Tibial nerve (tissue), 4 donors: ENCODE results near the gene GLIS2. TPM values are rescaled to one million over a fixed set of nuclear protein-coding genes. Genes with fewer than 3 reads are reported as not detected.

Source experiments
- DNase-seq, 2 donors: peaks; one replicate each; pipeline ENCODE4 v3.0.0-alpha.2; 2019; ENCODE audit warnings: low spot score in 2 of 2
- H3K27ac ChIP-seq, 4 donors: fragments of 200-600 bp; sonication (generic) in 3 of 4; one replicate each; pipeline ENCODE4 v1.5.1; 2017 to 2019; ENCODE audit warnings: mild to moderate bottlenecking in 1 of 4
- H3K27me3 ChIP-seq, 2 donors: fragments of 200-600 bp; sonication (generic) in 1 of 2; one replicate each; pipeline versions ENCODE4 v1.5.1 to v1.6.0; 2017 to 2019
- H3K36me3 ChIP-seq, 3 donors: fragments of 200-600 bp; sonication (generic); one replicate each; pipeline ENCODE4 v1.5.1; 2018 to 2019
- H3K4me1 ChIP-seq, 4 donors: fragments of 200-600 bp; sonication (generic) in 3 of 4; one replicate each; pipeline ENCODE4 v1.5.1; 2017 to 2019
- H3K4me3 ChIP-seq, 4 donors: fragments of 200-600 bp; sonication (generic) in 3 of 4; one replicate each; pipeline ENCODE4 v1.5.1; 2017 to 2019; ENCODE audit warnings: mild to moderate bottlenecking in 1 of 4, moderate library complexity in 1 of 4
- H3K9me3 ChIP-seq, 4 donors: fragments of 200-600 bp; sonication (generic) in 3 of 4; one replicate each; pipeline ENCODE4 v1.5.1; 2017 to 2019
- EP300 ChIP-seq, 2 donors: sonication (generic); formaldehyde crosslinking; IDR thresholded peaks; one replicate each; pipeline ENCODE4 v1.6.1; 2017; ENCODE audit warnings: antibody characterized with exemption in 2 of 2, mild to moderate bottlenecking in 1 of 2
- POLR2A ChIP-seq, 2 donors: fragments of 450-650 bp; IDR thresholded peaks; one replicate each; pipeline ENCODE4 v1.6.1; 2017; ENCODE audit warnings: antibody characterized with exemption in 2 of 2, mild to moderate bottlenecking in 2 of 2, moderate library complexity in 2 of 2
- WGBS, 2 donors: methylation state at CpG; one replicate each; pipeline ENCODE4 v1.1.5; 2018; 5-methylcytosine and 5-hydroxymethylcytosine counted together
- total RNA-seq, 4 donors: library from RNA; depleted of rRNA; stranded (reverse); fragments of >200 nt; gene quantifications; one replicate each; pipeline ENCODE4 v1.1.0, GENCODE V29; 2016
- TF ChIP-seq, protein P1 (sequence below), 5 experiments: fragments of 200-600 bp in 3 of 5; fragments of 450-650 bp in 2 of 5; sonication (generic) in 3 of 5; IDR thresholded peaks; one replicate each; pipeline ENCODE4 v1.5.1; 2016 to 2019; ENCODE audit warnings: antibody characterized with exemption in 5 of 5, mild to moderate bottlenecking in 3 of 5, moderate library complexity in 2 of 5

GLIS2 gene
- total RNA-seq, 4 donors from 2014 or later, result 9.0 to 11.1 (median 10.8) TPM

- 14 to 26% methylated on average over 29 to 30 of the region's 30 CpGs for WGBS, 2 donors
- no peaks in the 10 kb centered on the region for H3K27me3 ChIP-seq
- DNase-seq, result peak; percentile 78 to 89
- H3K9me3 ChIP-seq, result no peaks in the 10 kb centered on the region
- H3K36me3 ChIP-seq, result no peaks in the 10 kb centered on the region
- peak overlapping the region; percentile 55 to 81 (median 64) for H3K4me3 ChIP-seq
- H3K27ac ChIP-seq, result peak overlapping the region; percentile 81 to 95 (median 89)
- TF ChIP-seq EP300 (IDR thresholded peaks at IDR 0.05), result peak in 1 of 2 donors; percentile 84
- peak in 1 of 2 donors; percentile 26 for TF ChIP-seq POLR2A (IDR thresholded peaks at IDR 0.05)
- TF ChIP-seq, protein P1, sequence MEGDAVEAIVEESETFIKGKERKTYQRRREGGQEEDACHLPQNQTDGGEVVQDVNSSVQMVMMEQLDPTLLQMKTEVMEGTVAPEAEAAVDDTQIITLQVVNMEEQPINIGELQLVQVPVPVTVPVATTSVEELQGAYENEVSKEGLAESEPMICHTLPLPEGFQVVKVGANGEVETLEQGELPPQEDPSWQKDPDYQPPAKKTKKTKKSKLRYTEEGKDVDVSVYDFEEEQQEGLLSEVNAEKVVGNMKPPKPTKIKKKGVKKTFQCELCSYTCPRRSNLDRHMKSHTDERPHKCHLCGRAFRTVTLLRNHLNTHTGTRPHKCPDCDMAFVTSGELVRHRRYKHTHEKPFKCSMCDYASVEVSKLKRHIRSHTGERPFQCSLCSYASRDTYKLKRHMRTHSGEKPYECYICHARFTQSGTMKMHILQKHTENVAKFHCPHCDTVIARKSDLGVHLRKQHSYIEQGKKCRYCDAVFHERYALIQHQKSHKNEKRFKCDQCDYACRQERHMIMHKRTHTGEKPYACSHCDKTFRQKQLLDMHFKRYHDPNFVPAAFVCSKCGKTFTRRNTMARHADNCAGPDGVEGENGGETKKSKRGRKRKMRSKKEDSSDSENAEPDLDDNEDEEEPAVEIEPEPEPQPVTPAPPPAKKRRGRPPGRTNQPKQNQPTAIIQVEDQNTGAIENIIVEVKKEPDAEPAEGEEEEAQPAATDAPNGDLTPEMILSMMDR (IDR thresholded peaks at IDR 0.05), result no peak
- peaks cover 0 to 96% (median 83%) of the 10 kb centered on the region in 4 donors for H3K4me1 ChIP-seq
Measured at GRCh38 chr16:4373909-4374742, 58.3 kb downstream of the GLIS2 start.

DNA sequence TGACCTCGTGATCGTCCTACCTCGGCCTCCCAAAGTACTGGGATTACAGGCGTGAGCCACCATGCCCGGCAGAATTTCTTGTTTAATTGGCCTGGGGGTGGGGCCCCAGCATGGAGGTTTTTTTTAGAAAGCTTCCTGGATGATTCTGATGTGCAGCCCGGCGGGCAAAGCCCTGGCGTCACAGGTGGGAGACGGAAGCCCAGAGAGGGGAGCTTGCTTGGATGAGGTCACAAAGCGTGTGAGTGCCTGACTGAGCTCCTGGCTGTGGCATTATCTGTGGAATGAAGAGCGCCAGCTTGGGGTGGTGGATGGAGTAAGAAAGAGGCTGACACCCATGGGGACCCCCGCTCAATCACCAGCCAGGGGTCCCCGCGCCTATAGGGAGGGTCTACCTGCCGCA is 59.9 kb downstream of the GLIS2 start:
- no peaks in the 10 kb centered on the region for H3K27me3 ChIP-seq
- H3K9me3 ChIP-seq, result no peaks in the 10 kb centered on the region
- TF ChIP-seq, protein P1 (IDR thresholded peaks at IDR 0.05), result no peak
- TF ChIP-seq POLR2A (IDR thresholded peaks at IDR 0.05) (no peak), EP300 (IDR thresholded peaks at IDR 0.05) (no peak)
- no peak for DNase-seq
- peaks cover 0 to 94% (median 74%) of the 10 kb centered on the region in 4 donors for H3K4me1 ChIP-seq
- WGBS, 2 donors, result 78 to 83% methylated on average over 15 of the region's 15 CpGs
- H3K4me3 ChIP-seq, result peak overlapping the region in 1 of 4 donors; percentile 16
- H3K27ac ChIP-seq, result peak overlapping the region; percentile 81 to 95 (median 89)
- peaks cover 0 to 8% (median 0%) of the 10 kb centered on the region in 3 donors for H3K36me3 ChIP-seq

- no peaks in the 10 kb centered on the region for H3K27me3 ChIP-seq
- peaks cover 0 to 14% (median 0%) of the 10 kb centered on the region in 3 donors for H3K36me3 ChIP-seq
- peak overlapping the region in 1 of 4 donors; percentile 16 for H3K4me3 ChIP-seq
- DNase-seq, result peak; percentile 85 to 86
- TF ChIP-seq POLR2A (IDR thresholded peaks at IDR 0.05) (no peak), EP300 (IDR thresholded peaks at IDR 0.05) (peak; percentile 29 to 81)
- H3K9me3 ChIP-seq, result no peaks in the 10 kb centered on the region
- H3K4me1 ChIP-seq, result peaks cover 0 to 94% (median 68%) of the 10 kb centered on the region in 4 donors
- H3K27ac ChIP-seq, result peak overlapping the region; percentile 81 to 95 (median 89)
- WGBS, 2 donors, result 5 to 12% methylated on average over 12 to 25 of the region's 31 CpGs
Measured at GRCh38 chr16:4376126-4376892, 60.4 kb downstream of the GLIS2 start.

- DNase-seq, result no peak
- peak overlapping the region in 1 of 4 donors; percentile 16 for H3K4me3 ChIP-seq
- peaks cover 0 to 98% (median 65%) of the 10 kb centered on the region in 4 donors for H3K4me1 ChIP-seq
Measured at GRCh38 chr16:4376893-4377572, 61.2 kb downstream of the GLIS2 start.

More at GRCh38 chr16:4376893-4377572, 61.2 kb downstream of the GLIS2 start:
- TF ChIP-seq POLR2A (IDR thresholded peaks at IDR 0.05) (no peak), EP300 (IDR thresholded peaks at IDR 0.05) (no peak)
- TF ChIP-seq, protein P1 (IDR thresholded peaks at IDR 0.05), result no peak
- no peaks in the 10 kb centered on the region for H3K27me3 ChIP-seq
- no peaks in the 10 kb centered on the region for H3K9me3 ChIP-seq
- peak overlapping the region; percentile 81 to 95 (median 89) for H3K27ac ChIP-seq
- H3K36me3 ChIP-seq, result peaks cover 0 to 21% (median 0%) of the 10 kb centered on the region in 3 donors
- whole genome bisulfite sequencing, 2 donors, result 52 to 55% methylated on average over 12 to 25 of the region's 27 CpGs
